GM12878 (cell line): ENCODE data around the gene KIF5C. TPM values are rescaled to one million over a fixed set of nuclear protein-coding genes. Genes with fewer than 3 reads are reported as not detected.

Source experiments
- ATAC-seq: fragments of 200-7000 bp; cut with Tn5 transposase; 3 replicates; pipeline ENCODE4 v1.9.1; 2020; ENCODE audit warnings: mild to moderate bottlenecking, moderate library complexity
- BruUV-seq: library from RNA; stranded (reverse); fragments of 400-500 nt; replicated peaks from 2 replicates; lab custom pipeline; 2021; lab: Mats Ljungman, UMichigan
- CTCF ChIA-PET: fragments of 300-600 bp; sonication (Branson Sonifier 250); formaldehyde crosslinking; extraction: SDS; loops from one replicate; lab custom pipeline; 2021; ENCODE audit warnings: inconsistent platforms; lab: Yijun Ruan, JAX
- POLR2A ChIA-PET: fragments of 350-600 bp; formaldehyde crosslinking; extraction: SDS; loops from one replicate; lab custom pipeline; 2021; ENCODE audit warnings: inconsistent platforms; lab: Charles Lee
- RAD21 ChIA-PET: fragments of 300-600 bp; sonication (Branson Sonifier 250); formaldehyde crosslinking; loops from one replicate; lab custom pipeline; 2023; ENCODE audit warnings: antibody characterized with exemption; ENCODE audit not compliant: unreplicated experiment; lab: Charles Lee
- SMC1A ChIA-PET: fragments of 300-600 bp; sonication (Branson Sonifier 250); formaldehyde crosslinking; loops from one replicate; lab custom pipeline; 2023; ENCODE audit not compliant: unreplicated experiment, uncharacterized antibody; lab: Charles Lee
- DNase-seq: peaks from one replicate; pipeline ENCODE4 v3.0.0-alpha.2; 2011; ENCODE audit warnings: low read depth, low spot score
- FAIRE-seq: peaks from 3 replicates; lab custom pipeline; 2011; peaks lifted over from hg19 to GRCh38; lab: Jason Lieb, UNC
- H2AFZ ChIP-seq: 2 replicates; pipeline ENCODE4 v1.6.0; 2011; ENCODE audit warnings: low read depth, low read length, control low read depth; ENCODE audit not compliant: control insufficient read depth
- H3K27ac ChIP-seq: 2 replicates; pipeline ENCODE4 v1.5.1; 2011; ENCODE audit warnings: control low read depth; ENCODE audit not compliant: control insufficient read depth, insufficient read depth
- H3K27me3 ChIP-seq, 2 experiments: replicated peaks in 1 of 2; 2 replicates each; pipeline versions ENCODE4 v1.6.0 to v1.6.1; 2011; ENCODE audit warnings: low read length in 1 of 2; ENCODE audit not compliant: control insufficient read depth in 2 of 2, insufficient read depth in 2 of 2
- H3K36me3 ChIP-seq, 2 experiments: 2 replicates each; pipeline ENCODE4 v1.5.1; 2011; ENCODE audit warnings: low read length in 1 of 2; ENCODE audit not compliant: control insufficient read depth in 2 of 2, insufficient read depth in 2 of 2
- H3K4me1 ChIP-seq: 2 replicates; pipeline ENCODE4 v1.6.1; 2011; ENCODE audit warnings: mild to moderate bottlenecking, low read length, moderate library complexity, mixed read lengths; ENCODE audit not compliant: control insufficient read depth, insufficient read depth
- H3K4me2 ChIP-seq: 2 replicates; pipeline ENCODE4 v1.6.0; 2011; ENCODE audit warnings: control low read depth; ENCODE audit not compliant: control insufficient read depth, insufficient read depth
- H3K4me3 ChIP-seq: fragments of 200-600 bp; sonication (generic); 2 replicates; pipeline ENCODE4 v1.5.1; 2016
- H3K79me2 ChIP-seq: 2 replicates; pipeline ENCODE4 v1.6.0; 2011; ENCODE audit warnings: low read length; ENCODE audit not compliant: control insufficient read depth, insufficient read depth
- H3K9ac ChIP-seq: 2 replicates; pipeline ENCODE4 v1.8.0; 2011; ENCODE audit warnings: low read length, control low read depth, mixed read lengths; ENCODE audit not compliant: control insufficient read depth, insufficient read depth
- H3K9me3 ChIP-seq: replicated peaks from 3 replicates; pipeline ENCODE4 v1.5.1; 2011; ENCODE audit warnings: mild to moderate bottlenecking, low read length; ENCODE audit not compliant: control insufficient read depth, insufficient read depth
- H4K20me1 ChIP-seq: 2 replicates; pipeline ENCODE4 v1.6.0; 2011; ENCODE audit not compliant: control insufficient read depth, insufficient read depth
- CUX1 ChIP-seq: IDR thresholded peaks from 2 replicates; pipeline ENCODE4 v1.6.1; 2012; ENCODE audit warnings: improper control_type of control experiment, low read depth, low read length; ENCODE audit not compliant: insufficient replicate concordance
- EZH2 ChIP-seq: IDR thresholded peaks from 2 replicates; pipeline ENCODE4 v1.6.1; 2012; ENCODE audit warnings: low read depth, mild to moderate bottlenecking, control low read depth, inconsistent platforms, low read length, borderline replicate concordance; ENCODE audit not compliant: control insufficient read depth
- NR2C2 ChIP-seq: IDR thresholded peaks from 2 replicates; pipeline ENCODE4 v1.6.1; 2011; ENCODE audit warnings: borderline replicate concordance, low read depth; ENCODE audit not compliant: control insufficient read depth, insufficient read length
- WGBS: methylation state at CpG from one replicate; pipeline ENCODE4 v1.1.6; 2016; ENCODE audit warnings: low lambda C conversion rate; ENCODE audit not compliant: insufficient replicate concordance, insufficient coverage; ENCODE audit errors: missing lambda C conversion rate; 5-methylcytosine and 5-hydroxymethylcytosine counted together
- in situ Hi-C: fragments of 300-500 bp; cut with MboI; formaldehyde crosslinking; loops from 9 replicates; pipeline ENCODE4 v1.14.3; 2018; ENCODE audit warnings: mixed read lengths
- intact Hi-C: fragments of 100-400 bp; cut with micrococcal nuclease; formaldehyde crosslinking; loops from one replicate; pipeline ENCODE4 v1.14.2; 2022; ENCODE audit not compliant: unreplicated experiment
- polyA plus RNA-seq, 11 experiments: library from polyadenylated mRNA; depleted of rRNA in 4 of 11; unstranded in 6 of 11; stranded (reverse) in 5 of 11; fragments of >200 nt; fragmentation: Nextera tagmentation in 4 of 11; fragmentation: Illumina TruSeq in 1 of 11; extraction: Ambion mirVana in 4 of 11; extraction: Trizol in 1 of 11; gene quantifications; 1 replicate in 1 of 11; 2 replicates in 10 of 11; pipeline versions ENCODE4 v1.2.1 to v1.2.3, GENCODE V29; 2011 to 2016; ENCODE audit warnings: inconsistent platforms in 2 of 11, missing spikeins in 2 of 11, low read depth in 1 of 11
- total RNA-seq, 4 experiments: library from RNA; depleted of rRNA in 3 of 4; stranded (reverse); fragments of >200 nt in 3 of 4; fragmentation: Illumina TruSeq in 1 of 4; extraction: Trizol in 1 of 4; gene quantifications; 2 replicates each; pipeline versions ENCODE4 v1.2.1 to v1.2.3, GENCODE V29; 2013 to 2021
- TF ChIP-seq, protein P1 (sequence below): fragments of 450-650 bp; IDR thresholded peaks from 2 replicates; pipeline ENCODE4 v1.6.1; 2014; ENCODE audit warnings: mild to moderate bottlenecking

The KIF5C gene
- total and polyA plus RNA-seq, 10 of the 15 experiments (the other 5 are each of a cell fraction or from before 2014, with no cell fraction given) = 0.08 to 0.49 (median 0.24) TPM

- Histone ChIP-seq H3K4me3 (no peak overlapping the region), H4K20me1 (no peaks in the 10 kb centered on the region), H3K79me2 (no peaks in the 10 kb centered on the region), H3K4me1 (no peaks in the 10 kb centered on the region), H3K27me3 (no peaks in the 10 kb centered on the region), H2AFZ (no peak overlapping the region), H3K9me3 (no peaks in the 10 kb centered on the region; the same call in 2 of the 3 replicates), H3K27ac (no peak overlapping the region), H3K9ac (no peak overlapping the region), H3K36me3 (no peaks in the 10 kb centered on the region), H3K4me2 (no peak overlapping the region)
- ATAC-seq (no peak), FAIRE-seq (no peak), DNase-seq (no peak)
- RAD21 ChIA-PET = no interaction called here
- TF ChIP-seq, protein P1, sequence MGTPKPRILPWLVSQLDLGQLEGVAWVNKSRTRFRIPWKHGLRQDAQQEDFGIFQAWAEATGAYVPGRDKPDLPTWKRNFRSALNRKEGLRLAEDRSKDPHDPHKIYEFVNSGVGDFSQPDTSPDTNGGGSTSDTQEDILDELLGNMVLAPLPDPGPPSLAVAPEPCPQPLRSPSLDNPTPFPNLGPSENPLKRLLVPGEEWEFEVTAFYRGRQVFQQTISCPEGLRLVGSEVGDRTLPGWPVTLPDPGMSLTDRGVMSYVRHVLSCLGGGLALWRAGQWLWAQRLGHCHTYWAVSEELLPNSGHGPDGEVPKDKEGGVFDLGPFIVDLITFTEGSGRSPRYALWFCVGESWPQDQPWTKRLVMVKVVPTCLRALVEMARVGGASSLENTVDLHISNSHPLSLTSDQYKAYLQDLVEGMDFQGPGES = no peak
- TF ChIP-seq NR2C2 (no peak), CUX1 (no peak), EZH2 (no peak)
- POLR2A ChIA-PET = no interaction called here
- in situ Hi-C loops = no loop called here
- no TSS peak for BruUV-seq
- intact Hi-C loops = no loop called here
- SMC1A ChIA-PET = no interaction called here
- 20% methylated on average over 2 of the region's 2 CpGs for WGBS
- CTCF ChIA-PET = no interaction called here
Observed at GRCh38 chr2:148853458-148853857, 21.6 kb upstream of the KIF5C start.
